A673 (cell line): ENCODE measurements around the gene SLC24A4.

Experiments used
- EZH2 ChIP-seq: fragments of 200-600 bp; sonication (generic); IDR thresholded peaks from 2 replicates; pipeline ENCODE4 v1.6.1; 2017; ENCODE audit warnings: borderline replicate concordance, low read depth, mild to moderate bottlenecking, mixed read lengths, antibody characterized with exemption, low read length; ENCODE audit not compliant: poor library complexity, severe bottlenecking
- TF ChIP-seq, protein P1 (sequence below): fragments of 300-800, 200-600 bp; sonication (generic); conservative IDR thresholded peaks from 2 replicates; pipeline ENCODE4 v1.5.1; 2017; ENCODE audit warnings: low read depth, mild to moderate bottlenecking, antibody characterized with exemption, low read length, moderate library complexity, mixed read lengths

- TF ChIP-seq, protein P1, sequence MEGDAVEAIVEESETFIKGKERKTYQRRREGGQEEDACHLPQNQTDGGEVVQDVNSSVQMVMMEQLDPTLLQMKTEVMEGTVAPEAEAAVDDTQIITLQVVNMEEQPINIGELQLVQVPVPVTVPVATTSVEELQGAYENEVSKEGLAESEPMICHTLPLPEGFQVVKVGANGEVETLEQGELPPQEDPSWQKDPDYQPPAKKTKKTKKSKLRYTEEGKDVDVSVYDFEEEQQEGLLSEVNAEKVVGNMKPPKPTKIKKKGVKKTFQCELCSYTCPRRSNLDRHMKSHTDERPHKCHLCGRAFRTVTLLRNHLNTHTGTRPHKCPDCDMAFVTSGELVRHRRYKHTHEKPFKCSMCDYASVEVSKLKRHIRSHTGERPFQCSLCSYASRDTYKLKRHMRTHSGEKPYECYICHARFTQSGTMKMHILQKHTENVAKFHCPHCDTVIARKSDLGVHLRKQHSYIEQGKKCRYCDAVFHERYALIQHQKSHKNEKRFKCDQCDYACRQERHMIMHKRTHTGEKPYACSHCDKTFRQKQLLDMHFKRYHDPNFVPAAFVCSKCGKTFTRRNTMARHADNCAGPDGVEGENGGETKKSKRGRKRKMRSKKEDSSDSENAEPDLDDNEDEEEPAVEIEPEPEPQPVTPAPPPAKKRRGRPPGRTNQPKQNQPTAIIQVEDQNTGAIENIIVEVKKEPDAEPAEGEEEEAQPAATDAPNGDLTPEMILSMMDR: no peak
- TF ChIP-seq EZH2: no peak
Measured at GRCh38 chr14:92475451-92476187, 152.7 kb downstream of the SLC24A4 start.
